Heart right ventricle (tissue), 16 donors: Measurements from ENCODE around the gene PCDHGB6. TPM values are rescaled to one million over a fixed set of nuclear protein-coding genes. Genes with fewer than 3 reads are reported as not detected.
"Not testable (repeated sequence)": the region's sequence is repeated elsewhere in the genome, so short reads cannot be mapped to it uniquely, and the experiment has no call there.

Source experiments
- ATAC-seq, 8 donors: fragments of 200-7000 bp; cut with Tn5 transposase; one replicate each; pipeline ENCODE4 v1.9.1; 2020; ENCODE audit warnings: mild to moderate bottlenecking in 8 of 8, moderate library complexity in 8 of 8, moderate number of reproducible peaks in 1 of 8
- DNase-seq, 2 donors: peaks; one replicate each; pipeline ENCODE4 v3.0.0-alpha.2; 2020
- H3K27ac ChIP-seq, 10 donors: fragments of 200-600 bp; sonication (generic) in 2 of 10; one replicate each; pipeline versions ENCODE4 v1.5.0 to v1.8.0; 2020 to 2022; ENCODE audit warnings: mild to moderate bottlenecking in 3 of 10
- H3K27me3 ChIP-seq, 7 donors: fragments of 200-600 bp; one replicate each; pipeline ENCODE4 v1.8.0; 2021 to 2022; ENCODE audit warnings: mild to moderate bottlenecking in 2 of 7
- H3K36me3 ChIP-seq, 9 donors: fragments of 200-600 bp; sonication (generic) in 1 of 9; one replicate each; pipeline versions ENCODE4 v1.5.0 to v1.8.0; 2020 to 2022; ENCODE audit warnings: mild to moderate bottlenecking in 2 of 9
- H3K4me1 ChIP-seq, 9 donors: fragments of 200-600 bp; sonication (generic) in 1 of 9; one replicate each; pipeline versions ENCODE4 v1.5.0 to v1.8.0; 2020 to 2022; ENCODE audit warnings: mild to moderate bottlenecking in 4 of 9
- H3K4me3 ChIP-seq, 10 donors: fragments of 200-600 bp; sonication (generic) in 2 of 10; one replicate each; pipeline versions ENCODE4 v1.5.0 to v1.8.0; 2020 to 2022; ENCODE audit warnings: mild to moderate bottlenecking in 7 of 10, moderate library complexity in 2 of 10
- H3K9me3 ChIP-seq, 11 donors: fragments of 200-600 bp in 10 of 11; sonication (generic) in 2 of 11; one replicate each; pipeline versions ENCODE4 v1.5.0 to v1.8.0; 2013 to 2022; ENCODE audit warnings: mild to moderate bottlenecking in 2 of 11, control low read depth in 1 of 11, moderate library complexity in 1 of 11
- WGBS, 2 donors: extraction: QIAGEN DNeasy Blood & Tissue Kit; methylation state at CpG; one replicate each; pipeline ENCODE4 v1.1.7; 2013; ENCODE audit warnings: inconsistent platforms in 1 of 2; 5-methylcytosine and 5-hydroxymethylcytosine counted together
- intact Hi-C, 10 donors: fragments of 100-400 bp; cut with DNase I; formaldehyde crosslinking; loops; one replicate each; pipeline versions ENCODE4 v1.11.1 to v1.14.2; 2022
- polyA plus RNA-seq, 2 donors: library from polyadenylated mRNA; stranded (reverse); fragments of 200-250 nt; gene quantifications; one replicate each; pipeline ENCODE4 v1.2.3, GENCODE V29; 2013
- total RNA-seq, 10 donors: library from RNA; stranded (reverse); fragmentation: NEBNext Ultra II Directional in 3 of 10; extraction: Animal tissue kit (Norgen Biotek cat#: 25700) in 3 of 10; gene quantifications; one replicate each; pipeline versions ENCODE4 v1.2.1 to v1.2.4, GENCODE V29; 2021 to 2023
- TF ChIP-seq, protein P1 (sequence below), 9 donors: fragments of 200-600 bp; sonication (generic) in 2 of 9; IDR thresholded peaks; one replicate each; pipeline versions ENCODE4 v1.5.0 to v1.8.0; 2021 to 2022; ENCODE audit warnings: antibody characterized with exemption in 9 of 9, mild to moderate bottlenecking in 5 of 9, moderate library complexity in 1 of 9
- donor health status: Arrhythmogenic right ventricular cardiomyopathy.
- donor health status: ischemic (EF 13 %, LVEDD 7.1; RV severe dilation, severe dysfunction).
- donor health status: healthy with polysubstance abuse.
- donor health status: DM: no; HTN: yes; CAD: no.
- donor health status: DM: no; HTN: no; CAD: no.
- donor health status: ischemic (EF 25% LVEDD 6.9; RV normal size, moderate dysfunction).
- donor health status: ischemic (EF 25% LVEDD 5.7; RV mildly dilated, moderate dysfunction).
- donor health status: healthy.
- donor health status: DM: yes; HTN: yes; CAD: no.
- donor health status: Ischemic cardiomyopathy.
- donor health status: ischemic (EF 35%, LVEDD 5.7; RV mildly dilated, moderate dysfunction).
- donor health status: nonischemic (EF 11% LVEDD 7.7; RV severe dilation, severe dysfunction).
- donor health status: DM: yes; HTN: yes; CAD: no.
- donor health status: PGD.
- donor health status: ischemic (EF 29% LVEDD 5.4; RV normal size, mild dysfunction).
- donor health status: nonischemic (EF 23%, LVEDD 6.1; RV moderate dilation, normal function).

PCDHGB6 gene
- total and polyA plus RNA-seq, 12 donors = 1.1 to 10.2 (median 6.4) TPM

DNA sequence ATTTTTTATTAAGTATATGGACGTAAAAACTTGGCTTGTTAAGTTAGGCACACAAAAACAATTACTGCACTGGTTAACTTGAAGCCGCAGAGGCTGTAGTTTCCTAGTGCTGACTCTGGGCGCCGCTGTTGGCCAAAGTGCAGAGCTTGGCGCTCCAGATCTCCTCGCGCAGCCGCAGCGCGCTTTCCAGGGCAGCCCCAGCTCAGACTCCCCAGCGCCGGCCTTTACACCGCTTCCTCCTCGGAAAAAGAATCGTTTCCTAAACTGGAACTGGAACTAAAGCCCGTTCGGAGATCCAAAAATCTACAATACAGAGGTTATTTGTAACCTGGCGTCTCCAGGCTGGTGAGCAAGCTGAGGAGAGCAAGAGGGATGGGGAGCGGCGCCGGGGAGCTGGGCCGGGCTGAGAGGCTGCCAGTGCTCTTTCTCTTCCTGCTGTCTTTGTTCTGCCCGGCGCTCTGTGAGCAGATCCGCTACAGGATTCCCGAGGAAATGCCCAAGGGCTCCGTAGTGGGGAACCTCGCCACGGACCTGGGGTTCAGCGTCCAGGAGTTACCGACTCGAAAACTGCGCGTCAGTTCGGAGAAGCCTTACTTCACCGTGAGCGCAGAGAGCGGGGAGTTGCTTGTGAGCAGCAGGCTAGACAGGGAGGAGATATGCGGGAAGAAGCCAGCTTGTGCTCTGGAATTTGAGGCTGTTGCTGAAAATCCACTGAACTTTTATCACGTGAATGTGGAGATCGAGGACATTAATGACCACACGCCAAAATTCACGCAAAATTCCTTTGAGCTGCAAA, 9.9 kb upstream of the PCDHGB6 start, which contains the start of gene PCDHGB5:
TSS of gene PCDHGB5 (plus strand) at position 192 of the 796 bp plus-strand sequence. CDS start at position 373, 181 bp downstream.
- peaks cover 0 to 31% (median under 1%) of the 10 kb centered on the region in 9 donors for H3K36me3 ChIP-seq
- WGBS, 2 donors = 11 to 15% methylated on average over 23 to 24 of the region's 43 CpGs
- DNase-seq = peak in 1 of 2 donors; percentile 50
- H3K9me3 ChIP-seq = peaks cover 0 to 94% (median 49%) of the 10 kb centered on the region in 11 donors
- H3K27ac ChIP-seq = peak within 1 kb of the TSS in 3 of 10 donors; percentile 44 to 49 (median 45)
- H3K27me3 ChIP-seq = peaks cover 0 to 84% (median 0%) of the 10 kb centered on the region in 7 donors
- intact Hi-C loops, H3K4me1 ChIP-seq: not testable (repeated sequence)
- TF ChIP-seq, protein P1, sequence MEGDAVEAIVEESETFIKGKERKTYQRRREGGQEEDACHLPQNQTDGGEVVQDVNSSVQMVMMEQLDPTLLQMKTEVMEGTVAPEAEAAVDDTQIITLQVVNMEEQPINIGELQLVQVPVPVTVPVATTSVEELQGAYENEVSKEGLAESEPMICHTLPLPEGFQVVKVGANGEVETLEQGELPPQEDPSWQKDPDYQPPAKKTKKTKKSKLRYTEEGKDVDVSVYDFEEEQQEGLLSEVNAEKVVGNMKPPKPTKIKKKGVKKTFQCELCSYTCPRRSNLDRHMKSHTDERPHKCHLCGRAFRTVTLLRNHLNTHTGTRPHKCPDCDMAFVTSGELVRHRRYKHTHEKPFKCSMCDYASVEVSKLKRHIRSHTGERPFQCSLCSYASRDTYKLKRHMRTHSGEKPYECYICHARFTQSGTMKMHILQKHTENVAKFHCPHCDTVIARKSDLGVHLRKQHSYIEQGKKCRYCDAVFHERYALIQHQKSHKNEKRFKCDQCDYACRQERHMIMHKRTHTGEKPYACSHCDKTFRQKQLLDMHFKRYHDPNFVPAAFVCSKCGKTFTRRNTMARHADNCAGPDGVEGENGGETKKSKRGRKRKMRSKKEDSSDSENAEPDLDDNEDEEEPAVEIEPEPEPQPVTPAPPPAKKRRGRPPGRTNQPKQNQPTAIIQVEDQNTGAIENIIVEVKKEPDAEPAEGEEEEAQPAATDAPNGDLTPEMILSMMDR (IDR thresholded peaks at IDR 0.05) = peak; percentile 33 to 68 (median 62)
- peak; percentile 80 to 98 (median 92) for ATAC-seq
- peak within 1 kb of the TSS in 7 of 10 donors; percentile 22 to 46 (median 42) for H3K4me3 ChIP-seq

DNA sequence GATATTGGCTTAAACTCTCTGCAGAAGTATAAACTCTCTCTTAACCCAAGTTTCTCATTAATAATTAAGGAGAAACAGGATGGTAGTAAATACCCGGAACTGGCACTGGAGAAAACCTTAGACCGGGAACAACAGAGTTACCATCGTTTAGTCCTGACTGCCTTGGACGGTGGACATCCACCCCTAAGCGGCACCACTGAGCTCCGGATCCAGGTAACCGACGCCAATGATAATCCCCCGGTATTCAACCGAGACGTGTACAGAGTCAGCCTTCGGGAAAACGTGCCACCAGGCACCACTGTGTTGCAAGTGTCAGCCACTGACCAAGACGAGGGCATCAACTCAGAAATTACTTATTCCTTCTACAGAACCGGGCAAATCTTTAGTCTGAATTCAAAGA, 9.2 kb upstream of the PCDHGB6 start:
- DNase-seq (no peak), ATAC-seq (peak in 4 of 8 donors; percentile 41 to 56 (median 50))
- Histone ChIP-seq H3K9me3 (peaks cover 0 to 94% (median 51%) of the 10 kb centered on the region in 11 donors), H3K27ac (no peak overlapping the region), H3K27me3 (peaks cover 0 to 84% (median 0%) of the 10 kb centered on the region in 7 donors), H3K4me3 (no peak overlapping the region), H3K36me3 (peaks cover 0 to 31% (median 0%) of the 10 kb centered on the region in 9 donors), H3K4me1 (peaks cover 0 to 5% (median 0%) of the 10 kb centered on the region in 9 donors)
- WGBS, 2 donors = 28 to 34% methylated on average over 15 of the region's 15 CpGs
- TF ChIP-seq, protein P1 (IDR thresholded peaks at IDR 0.05) = peak in 2 of 9 donors; percentile 9 to 18
- intact Hi-C loops = no loop called here

DNA sequence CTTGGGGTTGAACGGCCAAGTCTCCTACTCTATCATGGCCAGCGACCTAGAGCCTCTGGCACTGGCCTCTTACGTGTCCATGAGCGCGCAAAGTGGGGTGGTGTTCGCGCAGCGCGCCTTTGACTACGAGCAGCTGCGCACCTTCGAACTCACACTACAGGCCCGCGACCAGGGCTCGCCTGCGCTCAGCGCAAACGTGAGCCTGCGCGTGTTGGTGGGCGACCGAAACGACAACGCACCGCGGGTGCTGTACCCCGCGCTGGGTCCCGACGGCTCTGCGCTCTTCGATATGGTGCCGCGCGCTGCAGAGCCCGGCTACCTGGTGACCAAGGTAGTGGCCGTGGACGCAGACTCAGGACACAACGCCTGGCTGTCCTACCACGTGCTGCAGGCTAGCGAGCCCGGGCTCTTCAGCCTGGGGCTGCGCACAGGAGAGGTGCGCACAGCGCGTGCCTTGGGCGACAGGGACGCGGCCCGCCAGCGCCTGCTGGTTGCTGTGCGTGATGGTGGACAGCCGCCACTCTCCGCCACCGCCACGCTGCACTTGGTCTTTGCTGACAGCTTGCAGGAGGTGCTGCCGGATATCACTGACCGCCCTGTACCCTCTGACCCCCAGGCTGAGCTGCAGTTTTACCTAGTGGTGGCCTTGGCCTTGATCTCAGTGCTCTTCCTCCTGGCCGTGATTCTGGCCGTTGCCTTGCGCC, 8.1 kb upstream of the PCDHGB6 start:
- 33 to 34% methylated on average over 60 to 61 of the region's 61 CpGs for WGBS, 2 donors

More for the DNA sequence above, 8.1 kb upstream of the PCDHGB6 start:
- TF ChIP-seq, protein P1 (IDR thresholded peaks at IDR 0.05) = no peak
- intact Hi-C loops = loop anchor here in 1 of 10 donors (10.0 kb wide), 1 partner anchor 45 kb away; the partner anchor contains the start of genes PCDHGA4, PCDHGB1 and PCDHGB2
- Histone ChIP-seq H3K27ac (no peak overlapping the region), H3K27me3 (peaks cover 0 to 84% (median 0%) of the 10 kb centered on the region in 7 donors), H3K4me3 (no peak overlapping the region), H3K9me3 (peaks cover 0 to 94% (median 55%) of the 10 kb centered on the region in 11 donors), H3K4me1 (peaks cover 0 to 5% (median 0%) of the 10 kb centered on the region in 9 donors), H3K36me3 (peaks cover 0 to 35% (median 0%) of the 10 kb centered on the region in 9 donors)
- ATAC-seq (peak in 1 of 8 donors; percentile 40), DNase-seq (no peak)
